ENCODE data around the gene RAI1.
A peak's percentile ranks its signal among the peaks of the same experiment; 100 is the strongest.

The RAI1 gene

GRCh38 chr17:17702449-17703139, 21.3 kb downstream of the RAI1 start:
- no peak overlapping the region for H3K27ac ChIP-seq
- in situ Hi-C loops (cut with HindIII; ENCODE audit: low pct_ligation_motif_present, low sequenced_read_pairs), result no loop called here
- H3K36me3 ChIP-seq (replicated peaks), result no peaks in the 10 kb centered on the region
- no peak overlapping the region for H3K4me3 ChIP-seq (ENCODE audit: low read depth, low read length)
- no peak for TF ChIP-seq CTCF (IDR thresholded peaks at IDR 0.05; ENCODE audit: low read depth, low read length, missing control alignments)
- no peaks in the 10 kb centered on the region for H3K27me3 ChIP-seq (replicated peaks)
- no peak for DNase-seq

GRCh38 chr17:17703140-17703919, 22.1 kb downstream of the RAI1 start:
- H3K27ac ChIP-seq, result no peak overlapping the region
- no peak overlapping the region for H3K4me3 ChIP-seq (ENCODE audit: low read depth, low read length)
- H3K27me3 ChIP-seq (replicated peaks), result no peaks in the 10 kb centered on the region
- in situ Hi-C loops (cut with HindIII; ENCODE audit: low pct_ligation_motif_present, low sequenced_read_pairs), result no loop called here
- H3K36me3 ChIP-seq (replicated peaks), result no peaks in the 10 kb centered on the region
- TF ChIP-seq CTCF (IDR thresholded peaks at IDR 0.05; ENCODE audit: low read depth, low read length, missing control alignments), result peak; percentile 13
- no peak for DNase-seq

GRCh38 chr17:17704931-17705330, 23.7 kb downstream of the RAI1 start:
- Histone ChIP-seq H3K27me3 (replicated peaks) (no peaks in the 10 kb centered on the region), H3K27ac (no peak overlapping the region), H3K4me3 (ENCODE audit: low read depth, low read length) (no peak overlapping the region), H3K36me3 (replicated peaks) (no peaks in the 10 kb centered on the region)
- in situ Hi-C loops (cut with HindIII; ENCODE audit: low pct_ligation_motif_present, low sequenced_read_pairs), result no loop called here
- DNase-seq, result no peak
- TF ChIP-seq CTCF (IDR thresholded peaks at IDR 0.05; ENCODE audit: low read depth, low read length, missing control alignments), result no peak

- DNase-seq, result no peak
- Histone ChIP-seq H3K4me3 (ENCODE audit: low read depth, low read length) (no peak overlapping the region), H3K27ac (no peak overlapping the region), H3K36me3 (replicated peaks) (no peaks in the 10 kb centered on the region), H3K27me3 (replicated peaks) (no peaks in the 10 kb centered on the region)
- in situ Hi-C loops (cut with HindIII; ENCODE audit: low pct_ligation_motif_present, low sequenced_read_pairs), result no loop called here
- TF ChIP-seq CTCF (IDR thresholded peaks at IDR 0.05; ENCODE audit: low read depth, low read length, missing control alignments), result peak; percentile 27
These were observed 25.1 kb downstream of the RAI1 start for GRCh38 chr17:17706140-17707060.

GRCh38 chr17:17708295-17708694, 27.0 kb downstream of the RAI1 start:
- in situ Hi-C loops (cut with HindIII; ENCODE audit: low pct_ligation_motif_present, low sequenced_read_pairs), result no loop called here
- Histone ChIP-seq H3K27me3 (replicated peaks) (no peaks in the 10 kb centered on the region), H3K27ac (no peak overlapping the region), H3K4me3 (ENCODE audit: low read depth, low read length) (no peak overlapping the region), H3K36me3 (replicated peaks) (no peaks in the 10 kb centered on the region)
- TF ChIP-seq CTCF (IDR thresholded peaks at IDR 0.05; ENCODE audit: low read depth, low read length, missing control alignments), result no peak
- DNase-seq, result no peak
